ENCODE data around the gene IDI2. TPM values are rescaled to one million over a fixed set of nuclear protein-coding genes. Genes with fewer than 3 reads are reported as not detected.

Gene IDI2
- total and polyA plus RNA-seq, 12 donors = 0.07 to 0.28 TPM; not detected in 10

DNA sequence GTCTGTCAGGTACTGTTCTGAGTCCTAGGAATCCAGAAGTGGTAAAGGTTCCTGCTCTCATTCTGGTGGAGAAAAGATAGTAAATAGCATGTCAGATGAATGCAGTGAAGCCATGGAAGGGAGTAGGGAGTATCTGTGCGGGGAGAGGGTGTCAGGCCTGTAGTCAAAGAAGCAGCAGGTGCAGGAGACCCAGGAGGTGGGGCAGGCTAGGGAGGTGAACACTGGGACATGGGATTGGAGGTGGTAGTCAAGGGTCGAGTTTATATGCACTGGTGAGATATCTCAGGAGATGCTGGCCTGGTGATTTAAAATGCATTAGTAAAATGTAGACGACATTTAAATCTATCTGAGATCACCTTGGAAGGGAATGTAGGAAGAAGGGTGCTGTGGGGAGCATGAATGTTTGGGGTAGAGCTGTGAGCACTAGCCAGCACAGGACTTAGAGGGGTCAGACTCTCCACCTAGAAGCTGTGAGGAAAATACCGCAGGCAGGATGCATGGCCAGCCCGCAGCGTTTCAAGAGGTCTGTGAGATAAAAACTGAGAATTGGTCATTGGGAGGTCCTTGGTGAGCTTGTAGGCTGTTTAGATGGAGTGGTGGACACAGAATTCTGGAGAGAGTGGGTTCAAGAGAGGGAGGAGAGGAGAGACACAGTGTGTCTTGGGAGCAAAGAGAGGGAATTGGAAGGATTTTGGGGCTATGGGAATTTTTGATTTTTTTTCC is 30.7 kb downstream of the IDI2 start:
- WGBS, 4 donors = 91 to 96% (median 94%) methylated on average over 6 of the region's 6 CpGs
- Histone ChIP-seq H3K36me3 (replicated peaks in 1 of 2) (peaks cover 0 to 71% of the 10 kb centered on the region in 2 donors), H3K9me3 (replicated peaks in 1 of 3) (no peaks in the 10 kb centered on the region), H3K4me3 (no peak overlapping the region), H3K27me3 (no peaks in the 10 kb centered on the region), H3K4me1 (replicated peaks in 1 of 2) (peaks cover 16 to 20% of the 10 kb centered on the region in 2 donors), H3K27ac (peak overlapping the region in 3 of 5 donors; percentile 9 to 32 (median 12))
- TF ChIP-seq, protein P1, sequence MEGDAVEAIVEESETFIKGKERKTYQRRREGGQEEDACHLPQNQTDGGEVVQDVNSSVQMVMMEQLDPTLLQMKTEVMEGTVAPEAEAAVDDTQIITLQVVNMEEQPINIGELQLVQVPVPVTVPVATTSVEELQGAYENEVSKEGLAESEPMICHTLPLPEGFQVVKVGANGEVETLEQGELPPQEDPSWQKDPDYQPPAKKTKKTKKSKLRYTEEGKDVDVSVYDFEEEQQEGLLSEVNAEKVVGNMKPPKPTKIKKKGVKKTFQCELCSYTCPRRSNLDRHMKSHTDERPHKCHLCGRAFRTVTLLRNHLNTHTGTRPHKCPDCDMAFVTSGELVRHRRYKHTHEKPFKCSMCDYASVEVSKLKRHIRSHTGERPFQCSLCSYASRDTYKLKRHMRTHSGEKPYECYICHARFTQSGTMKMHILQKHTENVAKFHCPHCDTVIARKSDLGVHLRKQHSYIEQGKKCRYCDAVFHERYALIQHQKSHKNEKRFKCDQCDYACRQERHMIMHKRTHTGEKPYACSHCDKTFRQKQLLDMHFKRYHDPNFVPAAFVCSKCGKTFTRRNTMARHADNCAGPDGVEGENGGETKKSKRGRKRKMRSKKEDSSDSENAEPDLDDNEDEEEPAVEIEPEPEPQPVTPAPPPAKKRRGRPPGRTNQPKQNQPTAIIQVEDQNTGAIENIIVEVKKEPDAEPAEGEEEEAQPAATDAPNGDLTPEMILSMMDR (IDR thresholded peaks at IDR 0.05) = no peak
- TF ChIP-seq POLR2A (IDR thresholded peaks at IDR 0.05) = no peak
- peak in 1 of 7 donors; percentile 45 for DNase-seq
- intact Hi-C loops (cut with DNase I) = no loop called here

DNA sequence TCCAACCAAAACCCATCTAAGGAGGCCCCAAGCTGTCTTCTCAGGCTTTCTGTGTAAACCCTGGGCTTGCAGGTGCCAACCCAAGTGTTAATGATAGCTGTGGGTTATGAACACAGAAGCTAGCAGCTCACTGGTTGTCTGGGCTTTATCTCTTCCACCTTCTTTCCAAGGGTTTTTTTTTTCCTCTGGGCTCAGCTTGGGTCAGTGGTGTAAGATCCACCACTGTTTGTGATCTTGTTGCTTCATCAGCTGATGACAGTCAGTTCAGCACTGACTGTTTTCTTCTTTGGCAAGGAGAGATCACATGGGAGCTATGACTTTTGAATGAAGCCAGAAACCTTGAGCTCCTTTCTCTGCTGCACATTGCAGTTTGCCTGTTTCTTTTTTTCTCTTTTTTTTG is 32.8 kb downstream of the IDI2 start:
- intact Hi-C loops (cut with DNase I) = no loop called here
- Histone ChIP-seq H3K4me1 (replicated peaks in 1 of 2) (peaks cover 16 to 32% of the 10 kb centered on the region in 2 donors), H3K27ac (peak overlapping the region; percentile 60 to 82 (median 77)), H3K4me3 (no peak overlapping the region), H3K9me3 (replicated peaks in 1 of 3) (no peaks in the 10 kb centered on the region), H3K27me3 (no peaks in the 10 kb centered on the region), H3K36me3 (replicated peaks in 1 of 2) (peaks cover 0 to 50% of the 10 kb centered on the region in 2 donors)
- DNase-seq = peak in 6 of 7 donors; percentile 49 to 79 (median 59)
- peak in 1 of 2 donors; percentile 71 for TF ChIP-seq POLR2A (IDR thresholded peaks at IDR 0.05)
- TF ChIP-seq, protein P1 (IDR thresholded peaks at IDR 0.05) = no peak

DNA sequence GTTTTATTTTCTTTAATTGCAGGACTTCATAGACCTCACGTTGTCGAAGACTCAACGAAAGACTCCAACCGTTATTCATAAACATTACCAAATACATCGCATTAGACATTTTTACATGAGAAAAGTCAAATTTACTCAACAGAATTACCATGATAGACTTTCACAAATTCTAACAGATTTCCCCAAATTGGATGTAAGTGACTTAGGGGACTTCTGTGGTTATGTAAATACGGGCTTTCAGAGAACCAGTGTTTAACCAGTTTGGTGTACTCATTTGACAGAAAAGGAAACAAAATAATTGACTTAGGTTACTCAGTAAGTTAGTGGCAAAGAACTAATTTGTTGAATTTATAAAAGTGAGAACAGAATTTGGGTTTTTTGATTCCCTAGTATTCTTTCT is 33.2 kb downstream of the IDI2 start:
- H3K36me3 ChIP-seq (replicated peaks in 1 of 2) = peaks cover 0 to 46% of the 10 kb centered on the region in 2 donors
- intact Hi-C loops (cut with DNase I) = no loop called here

DNA sequence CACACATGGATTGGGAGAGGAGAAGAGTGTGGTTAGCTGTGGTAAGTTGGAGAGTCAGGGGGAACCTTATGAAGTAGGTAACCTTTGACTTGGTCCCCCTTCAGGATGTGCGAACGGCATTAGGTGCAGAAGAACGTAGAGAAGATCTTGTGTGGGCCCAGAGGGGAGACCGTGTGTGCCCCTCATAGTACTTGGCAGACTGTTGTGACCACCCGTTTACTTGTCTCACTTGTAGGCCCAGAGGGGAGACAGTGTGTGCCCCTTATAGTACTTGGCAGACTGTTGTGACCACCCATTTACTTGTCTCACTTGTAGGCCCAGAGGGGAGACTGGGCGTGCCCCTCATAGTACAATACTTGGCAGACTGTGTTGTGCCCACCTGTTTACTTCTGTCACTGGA is 34.9 kb downstream of the IDI2 start:
- 90 to 98% (median 95%) methylated on average over 6 of the region's 6 CpGs for WGBS, 4 donors
- no peaks in the 10 kb centered on the region for H3K27me3 ChIP-seq
- H3K36me3 ChIP-seq (replicated peaks in 1 of 2) = peaks cover 0 to 31% of the 10 kb centered on the region in 2 donors
- peak in 2 of 7 donors; percentile 17 to 46 for DNase-seq
- no peak overlapping the region for H3K4me3 ChIP-seq
- peak overlapping the region in 1 of 5 donors; percentile 37 for H3K27ac ChIP-seq
- H3K9me3 ChIP-seq (replicated peaks in 1 of 3) = no peaks in the 10 kb centered on the region
- peaks cover 20 to 32% of the 10 kb centered on the region in 2 donors for H3K4me1 ChIP-seq (replicated peaks in 1 of 2)
- intact Hi-C loops (cut with DNase I) = no loop called here
- TF ChIP-seq, protein P1 (IDR thresholded peaks at IDR 0.05) = no peak
- no peak for TF ChIP-seq POLR2A (IDR thresholded peaks at IDR 0.05)

More for the DNA sequence above, 33.2 kb downstream of the IDI2 start:
- Histone ChIP-seq H3K4me3 (no peak overlapping the region), H3K27me3 (no peaks in the 10 kb centered on the region), H3K9me3 (replicated peaks in 1 of 3) (no peaks in the 10 kb centered on the region), H3K27ac (peak overlapping the region; percentile 60 to 82 (median 73)), H3K4me1 (replicated peaks in 1 of 2) (peaks cover 17 to 31% of the 10 kb centered on the region in 2 donors)
- 94 to 99% (median 95%) methylated on average over 6 of the region's 6 CpGs for WGBS, 4 donors
- no peak for DNase-seq
- TF ChIP-seq, protein P1 (IDR thresholded peaks at IDR 0.05) = no peak
- TF ChIP-seq POLR2A (IDR thresholded peaks at IDR 0.05) = no peak

Data from adrenal gland (tissue), 12 donors.